HG02943 (cell line): ENCODE results near the gene ZNF318.
"Not testable (repeated sequence)": the region's sequence is repeated elsewhere in the genome, so short reads cannot be mapped to it uniquely, and the experiment has no call there.

ENCODE experiments used
- ATAC-seq: cut with Tn5 transposase; IDR thresholded peaks from one replicate; pipeline ENCODE4 v1.9.1; 2021; ENCODE audit warnings: mild to moderate bottlenecking, low read depth, moderate library complexity; ENCODE audit not compliant: unreplicated experiment

ZNF318 gene

GRCh38 chr6:43390753-43391439 lies 21.4 kb upstream of the ZNF318 start:
- ATAC-seq: not testable (repeated sequence)

DNA sequence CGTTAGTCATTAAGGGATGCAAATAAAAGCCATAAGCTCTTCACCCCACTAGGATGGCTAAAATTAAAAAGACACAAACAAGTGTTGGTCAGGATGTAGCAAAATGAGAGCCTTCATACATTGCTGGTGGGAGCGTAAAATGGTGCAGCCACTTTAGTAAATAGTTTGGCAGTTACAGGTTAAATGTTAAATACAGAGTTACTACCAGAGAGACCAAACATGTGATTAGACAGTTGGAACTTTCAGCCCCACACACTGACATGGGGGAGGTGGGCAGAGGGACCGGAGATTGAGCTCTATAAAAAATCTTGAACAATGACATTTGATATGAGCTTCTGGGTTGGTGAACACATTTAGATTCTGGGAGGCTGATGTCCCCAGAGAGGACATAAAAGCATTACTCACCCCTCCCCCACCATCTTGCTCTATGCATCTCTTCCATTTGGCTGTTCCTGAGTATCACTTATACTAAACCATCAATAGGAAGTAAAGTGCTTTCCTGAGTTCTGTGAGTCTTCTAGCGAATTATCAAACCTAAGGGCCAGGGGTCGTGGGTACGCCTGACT lies 20.4 kb upstream of the ZNF318 start:
- no peak for ATAC-seq

DNA sequence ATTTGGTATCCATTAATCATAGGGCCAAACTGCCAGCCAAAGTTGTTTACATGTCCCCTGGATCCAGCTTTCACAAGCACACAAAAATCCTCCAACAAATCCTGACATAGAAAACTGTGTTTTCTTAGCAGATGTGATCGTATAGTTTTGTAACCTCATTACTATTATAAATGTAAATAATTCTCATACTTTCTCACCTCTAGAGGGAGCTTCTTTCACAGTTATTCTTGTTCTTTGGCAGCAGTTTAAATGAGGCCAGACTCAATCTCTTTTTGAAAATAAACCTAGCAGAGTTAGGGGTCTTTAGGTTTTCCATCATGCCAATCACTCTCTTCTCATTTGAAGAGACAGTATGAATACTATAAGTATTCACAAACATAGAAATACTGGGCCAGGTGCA lies 17.0 kb upstream of the ZNF318 start:
- ATAC-seq: no peak

GRCh38 chr6:43383021-43383667 lies 13.7 kb upstream of the ZNF318 start:
- ATAC-seq: peak; percentile 25

DNA sequence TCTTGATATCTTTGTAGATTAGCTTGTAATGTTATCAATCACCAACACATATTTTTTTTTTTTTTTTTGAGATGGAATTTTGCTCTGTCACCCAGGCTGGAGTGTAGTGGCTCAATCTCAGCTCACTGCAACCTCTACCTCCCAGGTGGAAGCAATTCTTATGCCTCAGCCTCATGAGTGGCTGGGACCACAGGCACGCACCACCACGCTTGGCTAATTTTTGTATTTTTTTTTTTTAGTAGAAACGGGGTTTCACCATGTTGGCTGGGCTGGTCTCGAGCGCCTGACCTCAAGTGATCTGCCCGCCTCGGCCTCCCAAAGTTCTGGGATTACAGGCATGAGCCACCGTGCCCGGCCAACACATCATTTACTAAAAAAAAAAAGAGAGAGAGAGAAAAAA lies 11.4 kb upstream of the ZNF318 start:
- not testable (repeated sequence) for ATAC-seq

- no peak for ATAC-seq
Measured at GRCh38 chr6:43378631-43379030, 9.2 kb upstream of the ZNF318 start.

DNA sequence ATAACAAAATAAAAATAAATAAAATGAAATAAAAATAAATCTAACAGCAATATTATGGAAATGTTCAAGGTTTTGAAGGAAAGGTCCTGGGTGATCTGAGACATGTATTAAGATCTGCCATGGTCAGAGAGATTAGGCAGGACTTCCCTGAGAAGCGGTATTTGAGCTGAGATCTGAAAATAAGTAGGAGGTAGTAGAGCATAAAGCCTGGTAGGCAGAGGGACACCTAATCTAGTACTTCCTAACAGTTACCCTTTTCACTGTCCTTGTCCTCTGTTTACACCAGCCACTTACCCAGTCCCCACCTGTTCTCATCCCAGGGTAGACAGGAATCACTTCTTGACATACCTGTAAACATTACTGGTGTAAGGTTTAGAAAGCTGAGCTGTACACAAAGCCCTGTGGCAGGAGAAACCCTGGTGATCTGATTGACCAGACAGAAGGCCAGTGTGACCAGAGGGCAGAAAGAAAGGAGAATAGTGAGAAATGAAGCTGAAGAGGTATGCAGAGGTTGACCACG lies 8.3 kb upstream of the ZNF318 start:
- ATAC-seq: no peak

DNA sequence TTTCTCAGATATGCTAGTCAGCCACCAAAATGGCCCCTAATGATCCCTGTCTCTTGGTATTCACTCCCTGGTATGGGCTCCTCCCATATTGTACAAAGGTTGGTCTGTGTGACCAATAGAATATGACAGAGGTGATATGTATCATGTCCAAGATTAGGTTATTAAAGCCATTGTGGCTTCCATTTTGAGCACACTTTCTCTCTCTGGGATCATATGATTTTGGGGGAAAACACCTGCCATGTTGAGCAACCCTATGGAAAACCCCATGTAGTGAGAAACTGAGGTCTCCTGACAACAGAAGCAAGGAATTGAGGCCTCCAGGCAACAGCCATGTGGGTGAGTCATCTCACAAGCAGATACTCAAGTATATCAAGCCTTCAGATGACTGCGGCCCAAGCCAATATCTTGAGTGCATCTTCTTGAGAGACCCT lies 7.1 kb upstream of the ZNF318 start:
- no peak for ATAC-seq

- ATAC-seq: no peak
Measured at GRCh38 chr6:43375693-43376092, 6.2 kb upstream of the ZNF318 start.

GRCh38 chr6:43373252-43373875 lies 3.9 kb upstream of the ZNF318 start:
- ATAC-seq: no peak

GRCh38 chr6:43370003-43370580 lies 645 bp upstream of the ZNF318 start:
- peak; percentile 3 for ATAC-seq

- ATAC-seq: no peak
Measured at GRCh38 chr6:43368259-43369160, 937 bp downstream of the ZNF318 start.

DNA sequence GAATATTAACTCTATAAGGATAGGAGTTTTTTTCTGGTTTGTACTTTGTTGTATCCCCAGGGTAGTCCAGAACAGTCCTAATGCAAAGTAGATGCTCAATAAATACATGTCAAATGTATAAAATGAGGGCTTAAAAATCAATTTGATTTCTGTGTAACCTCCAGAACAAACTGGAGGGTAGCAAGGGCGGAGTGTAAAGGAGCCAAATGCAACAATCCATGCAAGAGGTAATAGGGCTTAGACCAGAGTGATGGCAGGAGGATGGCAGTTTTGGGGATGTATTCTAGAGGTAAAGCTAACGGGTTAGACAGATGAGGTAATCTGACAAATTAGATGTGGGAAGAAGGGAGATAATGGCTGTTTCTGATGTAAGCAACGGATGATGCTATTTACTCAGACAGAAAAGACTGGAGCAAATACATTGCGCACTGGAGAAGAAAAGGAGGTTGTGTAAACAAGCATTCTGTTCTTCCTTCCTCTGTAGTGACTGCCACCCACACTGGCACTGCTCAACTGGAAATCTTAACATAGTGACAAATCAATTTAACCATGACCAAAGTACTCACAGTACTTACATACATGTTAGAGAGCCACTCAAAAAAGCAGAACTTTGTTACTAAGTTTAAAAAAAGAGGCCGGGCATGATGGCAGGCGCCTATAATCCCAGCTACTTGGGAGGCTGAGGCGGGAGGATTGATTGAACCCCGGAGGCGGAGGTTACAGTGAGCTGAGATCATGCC lies 2.0 kb downstream of the ZNF318 start:
- ATAC-seq: no peak

DNA sequence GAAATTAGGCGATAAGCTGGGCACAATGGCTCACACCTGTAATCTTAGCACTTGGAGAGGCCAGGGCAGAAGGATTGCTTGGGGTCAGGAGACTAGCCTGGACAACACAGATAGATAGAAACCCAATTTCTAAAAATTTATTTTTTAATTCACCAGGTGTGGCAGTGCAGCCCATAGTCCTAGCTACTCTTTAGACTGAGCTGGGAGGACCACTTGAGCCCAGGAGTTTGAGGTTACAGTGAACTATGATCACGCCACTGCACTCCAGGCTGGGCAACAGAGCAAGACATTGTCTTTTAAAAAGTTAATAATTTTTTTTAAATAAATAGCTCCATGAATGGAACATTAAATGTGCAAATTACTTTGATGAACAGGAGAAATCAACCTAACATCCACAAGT lies 8.2 kb downstream of the ZNF318 start:
- ATAC-seq: no peak

DNA sequence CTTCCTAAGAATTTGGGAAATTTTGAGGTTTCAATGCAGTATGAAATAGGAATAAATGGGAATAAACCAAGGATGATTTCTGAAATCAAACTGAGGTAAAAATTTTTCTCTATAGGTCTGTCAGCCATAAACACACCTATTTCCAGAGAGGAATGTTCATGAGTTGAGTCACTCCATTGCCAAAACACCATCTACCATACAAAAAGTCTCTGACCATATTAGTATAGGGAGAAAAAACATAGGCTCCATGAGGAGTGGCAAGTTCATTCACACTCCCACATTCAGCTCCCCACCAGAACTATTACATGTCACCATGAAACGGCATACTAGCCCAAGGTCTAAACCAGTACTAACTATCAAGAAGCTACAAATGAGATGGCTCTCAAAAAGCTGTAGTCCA lies 9.6 kb downstream of the ZNF318 start:
- ATAC-seq: no peak

DNA sequence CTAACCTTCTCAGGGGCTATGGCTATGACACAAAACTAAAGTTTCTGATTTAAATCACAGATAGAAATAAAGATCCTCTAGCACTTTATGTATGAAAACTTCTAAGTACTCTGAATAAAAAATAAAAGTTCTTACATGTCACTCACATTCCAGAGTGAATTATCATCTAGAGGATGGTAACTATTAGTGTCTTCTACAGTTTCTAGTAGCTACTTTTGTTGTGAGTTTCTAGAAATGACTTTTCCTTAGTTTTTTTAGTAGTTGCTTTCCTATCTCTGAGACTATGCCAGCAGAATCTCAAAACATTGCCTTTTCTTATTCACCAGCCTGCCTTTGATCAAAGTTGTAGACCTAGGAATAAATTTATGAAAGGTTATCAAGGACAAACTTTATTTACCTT lies 10.1 kb downstream of the ZNF318 start:
- no peak for ATAC-seq

GRCh38 chr6:43355862-43356590 lies 13.4 kb downstream of the ZNF318 start:
- no peak for ATAC-seq

DNA sequence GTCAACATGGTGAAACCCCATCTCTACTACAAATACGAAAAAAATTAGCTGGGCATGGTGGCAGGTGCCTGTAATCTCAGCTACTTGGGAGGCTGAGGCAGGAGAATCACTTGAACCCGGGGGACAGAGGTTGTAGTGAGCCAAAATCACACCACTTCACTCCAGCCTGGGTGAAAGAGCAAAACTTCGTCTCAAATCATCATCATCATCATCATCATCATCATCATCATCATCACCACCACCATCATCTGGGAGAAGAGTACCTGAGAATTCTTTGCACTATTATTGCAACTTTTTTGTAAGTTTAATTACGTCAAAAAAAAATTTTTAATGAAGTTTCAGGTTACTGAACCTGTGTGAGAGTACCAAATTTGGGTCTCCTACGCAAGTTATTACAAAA lies 17.5 kb downstream of the ZNF318 start:
- ATAC-seq: not testable (repeated sequence)

GRCh38 chr6:43347444-43347843 lies 22.0 kb downstream of the ZNF318 start:
- ATAC-seq: no peak
